NCI-H526 treated with DMSO at 0.1 percent for 48 hours (cell line): ENCODE data around the gene SLC28A1.
"Not testable (repeated sequence)": the region's sequence is repeated elsewhere in the genome, so short reads cannot be mapped to it uniquely, and the experiment has no call there.

Source experiments
- DNase-seq: peaks from one replicate; lab custom pipeline; 2025; lab: John Stamatoyannopoulos, UW

Gene SLC28A1

GRCh38 chr15:84909782-84910181 is 25.3 kb downstream of the SLC28A1 start:
- DNase-seq, result no peak

- DNase-seq, result no peak
These were observed 26.6 kb downstream of the SLC28A1 start for GRCh38 chr15:84910928-84911623.

GRCh38 chr15:84911879-84912660 is 27.6 kb downstream of the SLC28A1 start:
- no peak for DNase-seq

GRCh38 chr15:84913360-84913723 is 28.9 kb downstream of the SLC28A1 start:
- DNase-seq, result no peak

GRCh38 chr15:84914351-84914750 is 29.9 kb downstream of the SLC28A1 start:
- DNase-seq, result no peak

GRCh38 chr15:84914909-84915605 is 30.6 kb downstream of the SLC28A1 start:
- no peak for DNase-seq

- no peak for DNase-seq
These were observed 31.1 kb downstream of the SLC28A1 start for GRCh38 chr15:84915606-84915958.

- DNase-seq, result no peak
These were observed 33.0 kb downstream of the SLC28A1 start for GRCh38 chr15:84917452-84917851.

GRCh38 chr15:84919106-84919667 is 34.7 kb downstream of the SLC28A1 start:
- DNase-seq, result no peak

- DNase-seq, result no peak
These were observed 36.7 kb downstream of the SLC28A1 start for GRCh38 chr15:84921121-84921520.

- no peak for DNase-seq
These were observed 38.1 kb downstream of the SLC28A1 start for GRCh38 chr15:84922530-84922929.

GRCh38 chr15:84924077-84924731 is 39.7 kb downstream of the SLC28A1 start:
- DNase-seq, result no peak

- DNase-seq, result not testable (repeated sequence)
These were observed 40.5 kb downstream of the SLC28A1 start for GRCh38 chr15:84924821-84925569.

GRCh38 chr15:84925906-84926305 is 41.4 kb downstream of the SLC28A1 start:
- DNase-seq, result no peak

- DNase-seq, result no peak
These were observed 42.2 kb downstream of the SLC28A1 start for GRCh38 chr15:84926491-84927230.

- DNase-seq, result no peak
These were observed 44.3 kb downstream of the SLC28A1 start for GRCh38 chr15:84928843-84929168.

GRCh38 chr15:84929795-84930603 is 45.5 kb downstream of the SLC28A1 start:
- DNase-seq, result no peak

GRCh38 chr15:84934942-84935729 is 50.7 kb downstream of the SLC28A1 start:
- DNase-seq, result no peak

GRCh38 chr15:84937144-84937543 is 52.7 kb downstream of the SLC28A1 start:
- peak; percentile 14 for DNase-seq
